Esophagus muscularis mucosa (tissue), 4 donors: ENCODE results near the gene COPG2. TPM values are rescaled to one million over a fixed set of nuclear protein-coding genes. Genes with fewer than 3 reads are reported as not detected.
"Not testable (repeated sequence)": the region's sequence is repeated elsewhere in the genome, so short reads cannot be mapped to it uniquely, and the experiment has no call there.

Experiments used
- DNase-seq: peaks from one replicate; pipeline ENCODE4 v3.0.0-alpha.2; 2017; ENCODE audit errors: extremely low spot score
- H3K27ac ChIP-seq, 4 donors: fragments of 200-600 bp; sonication (generic); replicated peaks in 1 of 4; 1 replicate in 3 of 4; 2 replicates in 1 of 4; pipeline ENCODE4 v1.5.1; 2016 to 2019; ENCODE audit warnings: mild to moderate bottlenecking in 1 of 4
- H3K27me3 ChIP-seq, 4 donors: fragments of 200-600 bp; sonication (generic); one replicate each; pipeline versions ENCODE4 v1.5.1 to v1.6.0; 2016 to 2019
- H3K36me3 ChIP-seq, 4 donors: fragments of 200-600 bp; sonication (generic); one replicate each; pipeline ENCODE4 v1.5.1; 2016 to 2019
- H3K4me1 ChIP-seq, 4 donors: fragments of 200-600 bp; sonication (generic); one replicate each; pipeline ENCODE4 v1.5.1; 2016 to 2019
- H3K4me3 ChIP-seq, 4 donors: fragments of 200-600 bp; sonication (generic); 1 replicate in 2 of 4; 2 replicates in 2 of 4; pipeline ENCODE4 v1.5.1; 2016 to 2019; ENCODE audit warnings: mild to moderate bottlenecking in 4 of 4, moderate library complexity in 1 of 4
- H3K9me3 ChIP-seq, 4 donors: fragments of 200-600 bp; sonication (generic); 1 replicate in 3 of 4; 2 replicates in 1 of 4; pipeline ENCODE4 v1.5.1; 2016 to 2019
- EP300 ChIP-seq: sonication (generic); formaldehyde crosslinking; IDR thresholded peaks from one replicate; pipeline ENCODE4 v1.6.1; 2017; ENCODE audit warnings: antibody characterized with exemption
- POLR2A ChIP-seq: fragments of 450-650 bp; IDR thresholded peaks from one replicate; pipeline ENCODE4 v1.6.1; 2017; ENCODE audit warnings: antibody characterized with exemption, moderate library complexity, mild to moderate bottlenecking, low read depth
- POLR2AphosphoS5 ChIP-seq, 2 donors: sonication (generic); formaldehyde crosslinking; IDR thresholded peaks; one replicate each; pipeline ENCODE4 v1.6.1; 2017; ENCODE audit warnings: antibody characterized with exemption in 2 of 2
- WGBS: methylation state at CpG from one replicate; pipeline ENCODE4 v1.1.5; 2018; 5-methylcytosine and 5-hydroxymethylcytosine counted together
- intact Hi-C: fragments of 100-400 bp; cut with DNase I; formaldehyde crosslinking; loops from one replicate; pipeline ENCODE4 v1.15.1; 2023
- total RNA-seq, 4 donors: library from RNA; depleted of rRNA; stranded (reverse); fragments of >200 nt; gene quantifications; one replicate each; pipeline versions ENCODE4 v1.1.0 to v1.2.1, GENCODE V29; 2016
- TF ChIP-seq, protein P1 (sequence below), 3 experiments: fragments of 200-600 bp in 2 of 3; fragments of 450-650 bp in 1 of 3; sonication (generic) in 2 of 3; IDR thresholded peaks; one replicate each; pipeline ENCODE4 v1.5.1; 2017 to 2019; ENCODE audit warnings: antibody characterized with exemption in 3 of 3, mild to moderate bottlenecking in 2 of 3, moderate library complexity in 1 of 3

COPG2 gene
- total RNA-seq, 4 donors from 2014 or later = 9.6 to 11.9 (median 10.7) TPM

DNA sequence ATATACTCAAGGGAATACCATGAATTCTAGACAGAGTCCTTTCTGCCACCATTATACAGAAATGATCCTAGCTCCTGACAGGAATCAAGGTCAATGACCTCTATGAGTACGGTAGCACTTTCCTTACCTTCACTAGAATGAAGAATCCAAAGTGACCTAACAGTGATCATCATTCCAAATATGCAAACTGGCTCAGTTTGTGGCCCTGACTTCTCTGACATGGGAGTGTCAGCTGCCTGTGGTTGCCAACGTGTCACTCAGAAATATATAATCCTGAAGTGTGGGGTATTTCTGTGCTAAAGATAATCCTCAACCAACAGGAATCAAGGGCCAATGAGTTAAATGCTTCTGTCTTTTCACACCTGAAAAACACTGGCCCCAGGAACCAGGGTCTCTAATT, 45.7 kb downstream of the COPG2 start:
- DNase-seq = no peak
- intact Hi-C loops = no loop called here
- no peaks in the 10 kb centered on the region for H3K27me3 ChIP-seq
- TF ChIP-seq, protein P1, sequence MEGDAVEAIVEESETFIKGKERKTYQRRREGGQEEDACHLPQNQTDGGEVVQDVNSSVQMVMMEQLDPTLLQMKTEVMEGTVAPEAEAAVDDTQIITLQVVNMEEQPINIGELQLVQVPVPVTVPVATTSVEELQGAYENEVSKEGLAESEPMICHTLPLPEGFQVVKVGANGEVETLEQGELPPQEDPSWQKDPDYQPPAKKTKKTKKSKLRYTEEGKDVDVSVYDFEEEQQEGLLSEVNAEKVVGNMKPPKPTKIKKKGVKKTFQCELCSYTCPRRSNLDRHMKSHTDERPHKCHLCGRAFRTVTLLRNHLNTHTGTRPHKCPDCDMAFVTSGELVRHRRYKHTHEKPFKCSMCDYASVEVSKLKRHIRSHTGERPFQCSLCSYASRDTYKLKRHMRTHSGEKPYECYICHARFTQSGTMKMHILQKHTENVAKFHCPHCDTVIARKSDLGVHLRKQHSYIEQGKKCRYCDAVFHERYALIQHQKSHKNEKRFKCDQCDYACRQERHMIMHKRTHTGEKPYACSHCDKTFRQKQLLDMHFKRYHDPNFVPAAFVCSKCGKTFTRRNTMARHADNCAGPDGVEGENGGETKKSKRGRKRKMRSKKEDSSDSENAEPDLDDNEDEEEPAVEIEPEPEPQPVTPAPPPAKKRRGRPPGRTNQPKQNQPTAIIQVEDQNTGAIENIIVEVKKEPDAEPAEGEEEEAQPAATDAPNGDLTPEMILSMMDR (IDR thresholded peaks at IDR 0.05) = no peak
- TF ChIP-seq POLR2AphosphoS5 (IDR thresholded peaks at IDR 0.05) = no peak
- no peak for TF ChIP-seq EP300
- no peak for TF ChIP-seq POLR2A
- 100% methylated on average over 2 of the region's 2 CpGs for WGBS
- H3K4me1 ChIP-seq = no peaks in the 10 kb centered on the region
- no peak overlapping the region for H3K27ac ChIP-seq
- H3K4me3 ChIP-seq = no peak overlapping the region
- H3K36me3 ChIP-seq = no peaks in the 10 kb centered on the region
- H3K9me3 ChIP-seq = peaks cover 0 to 19% (median 3%) of the 10 kb centered on the region in 4 donors

DNA sequence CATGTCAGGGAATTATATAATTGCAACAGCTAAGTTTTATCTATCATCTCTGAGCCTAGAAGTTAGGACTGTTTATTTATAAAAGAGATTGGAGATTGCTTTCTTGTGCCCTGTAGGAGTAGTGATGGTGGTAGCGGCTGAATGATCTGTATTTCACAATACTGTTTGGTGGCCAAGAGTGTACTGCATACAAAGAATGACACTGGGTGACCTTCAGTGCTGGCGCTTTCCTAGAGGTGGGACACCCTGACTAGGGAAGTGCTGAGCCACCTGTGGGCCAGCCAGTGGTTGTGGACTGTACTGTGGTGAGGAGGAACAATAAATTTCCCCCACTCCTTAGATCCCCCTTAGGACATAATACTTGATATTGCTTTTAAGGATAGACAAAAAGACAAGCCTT, 53.0 kb downstream of the COPG2 start:
- Histone ChIP-seq H3K4me1 (no peaks in the 10 kb centered on the region), H3K36me3 (peaks cover 24 to 60% (median 28%) of the 10 kb centered on the region in 4 donors), H3K4me3 (no peak overlapping the region), H3K27ac (no peak overlapping the region), H3K9me3 (peaks cover 0 to 9% (median 0%) of the 10 kb centered on the region in 4 donors), H3K27me3 (no peaks in the 10 kb centered on the region)
- DNase-seq = no peak
- intact Hi-C loops = no loop called here
- 98% methylated on average over 2 of the region's 2 CpGs for WGBS
- TF ChIP-seq POLR2AphosphoS5 (IDR thresholded peaks at IDR 0.05) = no peak
- TF ChIP-seq POLR2A = no peak
- TF ChIP-seq EP300 = no peak
- TF ChIP-seq, protein P1 (IDR thresholded peaks at IDR 0.05) = no peak

DNA sequence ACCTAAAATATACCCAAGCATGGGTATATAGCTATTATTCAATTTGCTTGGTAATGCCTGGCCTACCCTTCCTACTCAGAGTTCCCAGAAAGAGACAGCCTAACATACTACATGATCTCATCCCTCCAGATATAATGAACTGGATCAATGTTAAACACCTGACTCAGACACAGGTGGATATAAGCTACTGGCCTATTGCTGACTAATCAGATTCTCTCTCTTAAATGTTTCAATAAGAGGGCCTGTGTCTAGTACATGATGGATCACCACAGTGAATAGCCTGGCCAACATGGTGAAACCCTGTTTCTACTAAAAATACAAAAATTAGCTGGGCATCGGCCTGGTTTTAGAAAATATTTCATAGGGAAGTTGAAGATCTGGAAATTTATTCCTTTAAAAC, 54.1 kb downstream of the COPG2 start:
- intact Hi-C loops = no loop called here
- 100% methylated on average over 1 of the region's 1 CpG for WGBS
- DNase-seq = no peak

DNA sequence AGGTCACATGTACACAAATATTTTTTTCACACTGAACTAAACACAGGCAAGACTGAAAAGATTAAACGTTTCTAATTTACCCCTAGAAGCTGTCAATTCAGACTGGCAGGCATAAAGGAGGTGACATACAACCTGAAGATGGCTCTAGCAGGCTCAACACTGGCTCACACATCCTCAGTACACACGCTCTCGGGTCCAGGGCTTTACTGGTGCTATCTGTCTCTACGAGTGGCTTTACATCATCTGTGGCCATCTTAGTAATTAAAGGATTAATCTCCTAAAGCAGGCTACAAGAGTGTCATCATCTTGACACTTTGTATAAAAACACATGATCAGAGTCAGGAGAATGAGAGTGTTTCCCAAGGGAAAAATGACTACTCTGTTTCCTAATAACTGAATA, 57.3 kb downstream of the COPG2 start:
- 80% methylated on average over 4 of the region's 4 CpGs for WGBS
- TF ChIP-seq EP300 (no peak), POLR2AphosphoS5 (IDR thresholded peaks at IDR 0.05) (no peak), POLR2A (no peak)
- TF ChIP-seq, protein P1 (IDR thresholded peaks at IDR 0.05) = no peak
- H3K4me3 ChIP-seq = no peak overlapping the region
- no peak overlapping the region for H3K27ac ChIP-seq
- no peaks in the 10 kb centered on the region for H3K4me1 ChIP-seq
- no peaks in the 10 kb centered on the region for H3K27me3 ChIP-seq
- no peak for DNase-seq
- intact Hi-C loops = no loop called here
- H3K9me3 ChIP-seq = no peaks in the 10 kb centered on the region
- H3K36me3 ChIP-seq = peaks cover 39 to 86% (median 61%) of the 10 kb centered on the region in 4 donors

More for the DNA sequence above, 54.1 kb downstream of the COPG2 start:
- no peak for TF ChIP-seq POLR2A
- no peak for TF ChIP-seq POLR2AphosphoS5 (IDR thresholded peaks at IDR 0.05)
- no peak for TF ChIP-seq EP300
- Histone ChIP-seq H3K9me3 (peaks cover 0 to 9% (median 0%) of the 10 kb centered on the region in 4 donors), H3K4me1 (no peaks in the 10 kb centered on the region), H3K27ac (no peak overlapping the region), H3K36me3 (peaks cover 32 to 71% (median 38%) of the 10 kb centered on the region in 4 donors), H3K4me3 (no peak overlapping the region), H3K27me3 (no peaks in the 10 kb centered on the region)

DNA sequence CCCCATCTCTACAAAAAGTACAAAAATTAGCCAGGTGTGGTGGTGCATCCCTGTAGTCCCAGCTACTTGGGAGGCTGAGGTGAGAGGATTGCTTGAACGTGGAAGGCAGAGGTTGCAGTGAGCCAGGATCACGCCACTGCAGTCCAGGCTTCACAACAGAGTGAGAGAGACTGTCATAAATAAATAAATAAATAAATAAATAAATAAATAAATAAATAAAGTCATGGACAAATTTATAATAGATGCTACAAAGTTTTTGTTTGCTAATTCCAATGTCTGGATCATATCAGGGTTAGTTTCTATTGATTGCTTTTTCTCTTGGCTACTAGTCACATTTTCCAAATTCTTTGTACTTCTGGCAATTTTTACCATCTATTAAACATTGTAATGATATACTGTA, 61.5 kb downstream of the COPG2 start:
- H3K36me3 ChIP-seq = peaks cover 38 to 67% (median 56%) of the 10 kb centered on the region in 4 donors

DNA sequence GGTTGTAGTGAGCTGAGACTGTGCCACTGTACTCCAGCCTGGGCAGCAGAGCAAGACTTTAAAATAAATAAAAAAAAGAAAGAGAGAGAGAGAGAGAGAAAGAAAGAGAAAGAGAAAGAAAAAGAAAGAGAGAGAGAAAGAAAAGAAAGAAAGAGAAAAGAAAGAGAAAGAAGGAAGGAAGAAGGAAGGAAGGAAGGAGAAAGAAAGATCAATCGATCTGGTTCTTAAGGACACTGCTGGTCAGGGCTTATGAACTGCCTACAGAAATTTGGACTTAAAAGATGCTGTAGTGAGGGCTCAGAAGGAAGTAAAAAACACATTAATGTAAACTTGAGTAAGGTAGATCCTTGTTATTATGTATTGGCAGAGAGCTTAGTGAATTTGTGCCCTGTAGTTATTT, 62.4 kb downstream of the COPG2 start:
- H3K36me3 ChIP-seq = peaks cover 30 to 58% (median 48%) of the 10 kb centered on the region in 4 donors
- WGBS = 95% methylated on average over 1 of the region's 1 CpG
- intact Hi-C loops = no loop called here
- H3K4me1 ChIP-seq = no peaks in the 10 kb centered on the region
- no peak overlapping the region for H3K4me3 ChIP-seq
- H3K27me3 ChIP-seq = no peaks in the 10 kb centered on the region
- no peak for DNase-seq
- no peaks in the 10 kb centered on the region for H3K9me3 ChIP-seq
- H3K27ac ChIP-seq = no peak overlapping the region
- no peak for TF ChIP-seq EP300
- TF ChIP-seq, protein P1 (IDR thresholded peaks at IDR 0.05) = no peak
- no peak for TF ChIP-seq POLR2AphosphoS5 (IDR thresholded peaks at IDR 0.05)

More for the DNA sequence above, 61.5 kb downstream of the COPG2 start:
- H3K4me3 ChIP-seq, DNase-seq, intact Hi-C loops, H3K4me1 ChIP-seq, H3K9me3 ChIP-seq, H3K27me3 ChIP-seq, H3K27ac ChIP-seq: not testable (repeated sequence)
- WGBS = 96% methylated on average over 2 of the region's 2 CpGs
